ENCODE measurements around the gene DRD3. TPM values are rescaled to one million over a fixed set of nuclear protein-coding genes. Genes with fewer than 3 reads are reported as not detected.

The DRD3 gene
- total RNA-seq, 1 experiment from 2014 or later: 0.17 TPM

- ChIA-PET POLR2A (no interaction called here), CTCF (no interaction called here)
- no peak overlapping the region for H3K4me3 Mint-ChIP-seq
- no peak for ATAC-seq
- H3K36me3 Mint-ChIP-seq: peaks cover 90% of the 10 kb centered on the region
- H3K27me3 Mint-ChIP-seq (ENCODE audit: low read depth): no peaks in the 10 kb centered on the region
- no peaks in the 10 kb centered on the region for H3K4me1 Mint-ChIP-seq
- no peak for DNase-seq (ENCODE audit: low spot score)
- H3K27ac Mint-ChIP-seq: no peak overlapping the region
- TF ChIP-seq ATF1 (CRISPR knock-in tag; IDR thresholded peaks at IDR 0.05) (no peak), NFE2L1 (CRISPR knock-in tag; IDR thresholded peaks at IDR 0.05) (no peak), AR (CRISPR knock-in tag; IDR thresholded peaks at IDR 0.05) (no peak), CDX4 (CRISPR knock-in tag; IDR thresholded peaks at IDR 0.05; ENCODE audit: borderline replicate concordance) (no peak), E2F4 (CRISPR knock-in tag; IDR thresholded peaks at IDR 0.05; ENCODE audit: borderline replicate concordance, low read depth) (no peak), MAX (CRISPR knock-in tag; IDR thresholded peaks at IDR 0.05) (no peak)
- no peaks in the 10 kb centered on the region for H3K9me3 Mint-ChIP-seq
These were observed 97.8 kb downstream of the DRD3 start for GRCh38 chr3:114081037-114081436.

GRCh38 chr3:114080201-114080600, 98.7 kb downstream of the DRD3 start:
- Mint-ChIP-seq H3K4me3 (no peak overlapping the region), H3K9me3 (no peaks in the 10 kb centered on the region), H3K36me3 (peaks cover 90% of the 10 kb centered on the region), H3K27ac (no peak overlapping the region), H3K4me1 (no peaks in the 10 kb centered on the region), H3K27me3 (ENCODE audit: low read depth) (no peaks in the 10 kb centered on the region)
- DNase-seq (ENCODE audit: low spot score) (no peak), ATAC-seq (no peak)
- POLR2A ChIA-PET: no interaction called here
- CTCF ChIA-PET: no interaction called here
- TF ChIP-seq ZNF425 (CRISPR knock-in tag; conservative IDR thresholded peaks at IDR 0.05): no peak
- TF ChIP-seq CBFB (CRISPR knock-in tag; IDR thresholded peaks at IDR 0.05; ENCODE audit: low read depth): no peak
- no peak for TF ChIP-seq ZNF512 (CRISPR knock-in tag; IDR thresholded peaks at IDR 0.05; ENCODE audit: borderline replicate concordance)
- no peak for TF ChIP-seq IRF2 (CRISPR knock-in tag; IDR thresholded peaks at IDR 0.05; ENCODE audit: borderline replicate concordance, low read depth)
- no peak for TF ChIP-seq MLX (CRISPR knock-in tag; IDR thresholded peaks at IDR 0.05)
- no peak for TF ChIP-seq AFF4 (CRISPR knock-in tag; IDR thresholded peaks at IDR 0.05; ENCODE audit: borderline replicate concordance)
- no peak for TF ChIP-seq GTF2I (CRISPR knock-in tag; conservative IDR thresholded peaks at IDR 0.05)
- TF ChIP-seq CDX4 (CRISPR knock-in tag; IDR thresholded peaks at IDR 0.05; ENCODE audit: borderline replicate concordance): no peak
- no peak for TF ChIP-seq ATF3 (CRISPR knock-in tag; conservative IDR thresholded peaks at IDR 0.05)
